NOMO-1 (cell line): ENCODE results near the gene SLC6A16.
"Not testable (repeated sequence)": the region's sequence is repeated elsewhere in the genome, so short reads cannot be mapped to it uniquely, and the experiment has no call there.

Experiments
- DNase-seq, 2 experiments: peaks; one replicate each; lab custom pipeline; 2025; ENCODE audit not compliant: unreplicated experiment in 2 of 2; lab: John Stamatoyannopoulos, UW

The SLC6A16 gene

DNA sequence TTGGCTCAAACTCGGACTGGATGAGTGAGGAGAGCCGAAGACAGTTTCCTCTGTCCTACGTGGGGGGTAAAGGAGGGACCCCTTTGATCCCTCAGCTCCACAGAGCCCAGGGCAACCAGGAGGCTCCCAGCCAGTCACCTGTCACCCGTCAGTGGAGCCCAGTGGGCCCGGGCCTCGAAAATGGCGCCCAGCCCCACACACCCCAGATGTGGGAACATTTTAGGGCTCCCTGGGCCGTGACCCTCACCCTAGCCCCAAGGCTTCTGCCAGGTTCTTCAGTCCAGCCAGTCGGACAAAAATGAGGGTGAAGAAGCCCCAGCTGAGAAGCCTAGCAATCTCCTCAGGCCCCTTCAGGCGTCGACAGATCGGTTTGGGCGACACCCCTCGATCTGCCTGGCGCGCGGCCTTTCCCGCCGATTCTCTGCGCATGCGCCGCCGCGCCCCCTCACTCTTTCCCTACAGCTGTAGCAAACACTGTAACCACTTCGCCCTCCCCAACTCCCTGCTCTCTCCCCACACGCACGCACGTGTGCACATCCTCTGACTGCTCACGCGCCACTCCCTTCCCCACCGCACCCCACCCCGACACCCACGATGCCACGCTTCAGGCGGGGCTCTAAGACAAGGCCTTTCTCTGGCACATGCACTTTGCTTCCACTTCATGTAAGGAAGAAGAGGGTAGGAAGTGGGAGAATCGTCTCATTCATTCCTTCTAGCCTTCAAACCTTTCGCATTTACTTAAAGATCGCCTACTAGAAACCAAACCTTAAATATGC is at the start of gene SLC6A16:
Gene SLC6A16, minus strand, starts transcription at position 391 of the 776 bp plus-strand sequence. CDS start 13,844 bp downstream, outside the sequence.
- no peak for DNase-seq

GRCh38 chr19:49373174-49373573 is 48.2 kb upstream of the SLC6A16 start:
- DNase-seq: not testable (repeated sequence)

DNA sequence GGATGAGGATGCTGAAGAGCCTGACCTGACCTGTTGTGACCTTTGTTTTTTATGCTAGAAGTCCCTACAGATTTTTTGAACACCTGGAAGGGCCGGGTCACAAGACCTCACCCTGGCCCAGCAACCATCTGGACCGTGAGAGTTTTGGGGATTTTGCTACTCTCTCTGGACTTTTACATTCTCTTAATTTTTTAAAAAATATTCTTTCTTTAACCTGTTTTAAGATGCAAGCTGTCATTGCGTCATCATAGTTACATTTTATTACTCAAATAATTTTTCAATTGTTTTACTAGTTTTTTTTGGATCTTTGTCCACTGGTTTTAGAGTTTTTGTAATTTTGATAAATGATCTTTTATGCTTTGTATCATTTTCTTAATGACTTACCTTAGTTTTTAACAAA is 46.2 kb upstream of the SLC6A16 start:
- no peak for DNase-seq

DNA sequence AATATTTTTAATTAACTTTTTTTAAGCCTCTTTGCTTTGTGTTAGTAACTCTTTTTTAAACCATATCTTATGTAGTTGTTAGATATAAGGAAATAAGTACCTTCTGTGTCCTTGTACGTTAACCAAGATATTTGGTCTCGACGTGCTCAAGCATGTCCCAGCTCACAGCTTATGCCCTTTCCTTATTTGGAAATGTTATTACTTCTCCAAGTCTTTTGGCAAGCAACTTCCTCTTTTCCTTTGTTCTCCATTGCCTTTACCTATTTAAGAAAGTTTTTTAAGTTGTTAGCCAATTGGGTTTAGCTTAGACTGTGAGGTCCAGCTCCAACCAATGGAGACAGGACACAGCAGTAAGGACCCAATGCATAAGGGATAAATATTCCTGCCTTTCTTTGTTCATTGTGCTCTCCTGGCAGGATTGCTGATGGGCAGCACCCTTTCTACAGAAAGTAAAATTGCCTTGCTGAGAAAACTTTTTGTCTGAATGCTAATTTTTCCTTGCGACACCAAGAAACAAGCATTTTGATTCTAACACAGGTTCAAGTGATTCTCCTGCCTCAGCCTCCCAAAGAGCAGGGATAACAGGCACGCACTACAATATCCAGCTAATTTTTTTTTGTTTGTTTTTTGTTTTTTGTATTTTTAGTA is 43.8 kb upstream of the SLC6A16 start:
- DNase-seq: peak in 1 of 2 experiments; percentile 35

- no peak for DNase-seq
These were observed 41.1 kb upstream of the SLC6A16 start for GRCh38 chr19:49366110-49366509.

GRCh38 chr19:49364083-49364737 is 39.2 kb upstream of the SLC6A16 start:
- DNase-seq: no peak

DNA sequence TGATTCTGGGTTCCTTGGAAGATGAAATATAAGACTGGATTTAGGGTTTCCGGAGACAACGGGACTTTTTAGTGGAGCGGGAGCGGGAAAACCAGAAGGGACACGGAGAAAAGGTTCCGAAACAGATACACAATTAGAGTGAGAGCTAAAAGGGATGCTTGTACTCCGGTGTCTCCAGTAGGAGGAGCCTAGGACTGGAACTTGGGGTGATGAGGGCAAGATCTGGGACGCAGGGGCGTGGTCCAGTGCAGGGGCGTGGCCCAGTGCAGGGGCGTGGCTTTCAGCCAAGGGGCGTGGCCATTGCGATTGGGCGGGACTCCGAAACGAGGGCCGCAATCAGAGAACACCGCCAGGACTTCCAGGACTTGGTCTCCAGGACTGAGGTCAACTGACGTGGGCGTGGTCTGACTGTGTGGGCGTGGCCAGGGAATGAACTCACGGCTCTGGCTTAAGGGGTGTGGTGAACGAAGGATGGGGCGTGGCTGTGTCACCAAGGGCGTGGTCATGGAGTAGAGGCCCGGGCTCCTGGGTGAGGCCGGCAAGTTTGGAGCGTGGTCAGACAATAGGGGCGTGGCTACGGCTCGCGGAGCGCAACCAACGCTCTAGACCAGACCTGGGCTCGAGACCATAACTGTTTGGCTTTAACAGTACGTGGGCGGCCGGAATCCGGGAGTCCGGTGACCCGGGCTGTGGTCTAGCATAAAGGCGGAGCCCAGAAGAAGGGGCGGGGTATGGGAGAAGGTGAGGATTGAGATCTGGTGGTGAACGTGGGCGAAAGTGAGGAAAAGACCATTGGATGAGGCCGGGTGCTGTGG is 38.5 kb upstream of the SLC6A16 start, which contains the start of gene DKKL1:
Gene DKKL1, plus strand, starts transcription at position 610 of the 815 bp plus-strand sequence. Its CDS starts 122 bp downstream, at position 732.
- DNase-seq: peak; percentile 92 to 93

GRCh38 chr19:49362929-49363267 is 37.9 kb upstream of the SLC6A16 start:
- no peak for DNase-seq

GRCh38 chr19:49362048-49362928 is 37.3 kb upstream of the SLC6A16 start, which contains the start of gene TEAD2:
TSS of gene TEAD2 (minus strand) at chr19:49362416. CDS start at chr19:49360075, 2,341 bp downstream.
- DNase-seq: no peak

GRCh38 chr19:49361438-49362047 is 36.6 kb upstream of the SLC6A16 start:
- no peak for DNase-seq

GRCh38 chr19:49359851-49360820 is 35.1 kb upstream of the SLC6A16 start:
- no peak for DNase-seq

DNA sequence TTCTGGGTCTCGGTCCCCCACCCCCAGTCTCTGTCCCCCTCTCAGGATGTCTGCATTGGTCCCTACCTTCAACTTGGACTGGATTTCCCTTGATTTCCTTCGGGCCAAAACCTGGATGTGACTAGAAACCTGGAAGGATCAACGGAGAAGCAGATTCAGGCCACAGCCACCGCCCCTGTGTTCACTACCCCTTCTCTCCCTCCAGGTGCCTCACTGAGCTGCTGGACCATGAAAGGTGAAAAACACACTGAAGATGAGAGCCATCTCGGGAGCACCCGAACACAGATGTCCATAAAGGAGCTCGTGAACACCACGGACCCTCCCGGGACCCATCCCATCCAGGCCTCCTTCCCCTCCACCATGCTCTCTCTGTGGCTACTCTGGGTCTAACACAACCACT is 32.2 kb upstream of the SLC6A16 start:
- DNase-seq: no peak

GRCh38 chr19:49356382-49356781 is 31.4 kb upstream of the SLC6A16 start:
- no peak for DNase-seq

- DNase-seq: peak in 1 of 2 experiments; percentile 35
These were observed 30.9 kb upstream of the SLC6A16 start for GRCh38 chr19:49355909-49356353.

DNA sequence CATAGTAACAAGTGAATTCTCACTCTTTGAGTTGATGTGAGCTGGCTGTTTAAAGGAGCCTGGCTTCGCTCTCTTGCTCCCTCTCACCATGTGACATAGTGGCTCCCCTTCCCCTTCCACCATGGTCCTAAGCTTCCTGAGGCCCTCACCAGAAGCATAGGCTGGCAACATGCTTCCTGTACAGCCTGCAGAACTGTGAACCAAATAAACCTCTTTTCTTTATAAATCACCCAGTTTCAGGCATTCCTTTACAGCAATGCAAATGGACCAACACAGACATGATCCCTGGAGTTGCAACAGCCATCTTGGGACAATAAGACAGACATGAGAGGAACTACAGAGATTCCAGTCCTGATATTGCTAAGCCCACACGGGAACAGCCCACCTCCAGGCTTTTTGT is 24.6 kb upstream of the SLC6A16 start:
- no peak for DNase-seq

- no peak for DNase-seq
These were observed 23.6 kb upstream of the SLC6A16 start for GRCh38 chr19:49348305-49349189.

GRCh38 chr19:49347835-49348234 is 22.8 kb upstream of the SLC6A16 start:
- DNase-seq: no peak
